SK-N-MC (cell line): ENCODE measurements around the gene FOXD2.

Experiments used
- EZH2 ChIP-seq: fragments of 200-600 bp; sonication (generic); IDR thresholded peaks from one replicate; pipeline ENCODE4 v1.6.1; 2017; ENCODE audit warnings: antibody characterized with exemption
- FOXP2 ChIP-seq: optimal IDR thresholded peaks from 2 replicates; pipeline ENCODE3; 2011; ENCODE audit warnings: mild to moderate bottlenecking, moderate library complexity; ENCODE audit not compliant: insufficient read depth; ENCODE audit errors: extremely low read length, control extremely low read depth

DNA sequence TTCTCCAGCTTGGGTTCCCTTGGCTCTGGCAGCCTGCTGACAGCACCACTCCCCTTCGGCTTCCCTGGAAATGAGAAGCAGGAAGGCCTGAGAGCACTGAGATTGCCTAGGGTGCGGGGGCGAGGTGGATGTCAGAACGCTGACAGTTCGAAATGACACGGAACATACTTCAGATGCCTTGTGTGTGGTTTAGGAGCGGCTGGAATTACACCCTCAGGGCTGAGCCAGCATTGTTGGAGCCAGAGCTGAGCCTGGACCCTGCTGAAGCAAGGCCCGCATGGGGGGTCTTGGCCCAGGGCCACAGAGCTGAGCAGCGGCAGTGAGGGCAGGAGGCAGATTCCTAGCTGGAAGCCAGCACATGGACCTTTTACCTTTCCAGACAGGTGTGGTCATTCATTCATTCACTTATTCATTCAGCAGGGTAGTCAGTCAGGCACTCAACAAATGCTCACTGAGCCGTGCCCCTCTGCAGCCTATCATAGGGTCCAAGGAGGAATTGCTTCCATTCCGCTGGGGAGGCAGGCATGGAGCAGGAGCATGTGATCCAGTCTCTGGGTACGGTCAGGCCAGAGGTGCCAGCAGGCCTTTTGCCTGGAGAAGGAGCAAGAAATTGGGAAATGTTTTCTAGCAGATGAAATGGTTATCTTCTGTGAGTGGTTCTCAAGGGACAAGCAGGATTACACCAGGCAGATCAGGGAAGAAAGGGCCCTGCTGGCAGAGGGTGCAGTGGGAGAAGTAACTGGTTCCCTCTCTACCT lies 28.4 kb upstream of the FOXD2 start:
- TF ChIP-seq EZH2 (no peak), FOXP2 (no peak)
